Natural killer cell (primary cell): ENCODE measurements around the gene RASL10A. TPM values are rescaled to one million over a fixed set of nuclear protein-coding genes. Genes with fewer than 3 reads are reported as not detected.

Experiments
- ATAC-seq, 3 donors: fragments of 150-1000 bp in 2 of 3; fragments of 200-7000 bp in 1 of 3; cut with Tn5 transposase; 1 replicate in 1 of 3; 2 replicates in 2 of 3; pipeline ENCODE4 v1.10.0; 2021; ENCODE audit warnings: mild to moderate bottlenecking in 2 of 3, moderate library complexity in 2 of 3
- DNase-seq, 2 donors: peaks; one replicate each; pipeline versions ENCODE4 v3.0.0 to v3.0.0-alpha.2; 2013 to 2021; ENCODE audit warnings: mixed read lengths in 1 of 2
- H3K27ac ChIP-seq: one replicate; pipeline ENCODE4 v1.5.1; 2013; ENCODE audit warnings: mild to moderate bottlenecking, low read length
- H3K27me3 ChIP-seq: one replicate; pipeline ENCODE4 v1.6.1; 2013; ENCODE audit warnings: low read length; ENCODE audit not compliant: control insufficient read depth, insufficient read depth
- H3K36me3 ChIP-seq: one replicate; pipeline ENCODE4 v1.6.1; 2013; ENCODE audit warnings: low read length; ENCODE audit not compliant: control insufficient read depth, insufficient read depth
- H3K4me1 ChIP-seq: one replicate; pipeline ENCODE4 v1.6.1; 2013; ENCODE audit warnings: low read length; ENCODE audit not compliant: control insufficient read depth, insufficient read depth
- H3K4me3 ChIP-seq: one replicate; pipeline ENCODE4 v1.5.1; 2013; ENCODE audit warnings: low read length
- H3K9me3 ChIP-seq: one replicate; pipeline ENCODE4 v1.6.1; 2013; ENCODE audit warnings: low read length; ENCODE audit not compliant: control insufficient read depth, insufficient read depth
- H3K27ac Mint-ChIP-seq, 2 donors: one replicate each; pipeline ENCODE4 v1.8.0; 2022; ENCODE audit warnings: mild to moderate bottlenecking in 2 of 2, mixed read lengths in 2 of 2, moderate library complexity in 1 of 2
- H3K27me3 Mint-ChIP-seq, 2 donors: one replicate each; pipeline ENCODE4 v1.8.0; 2022; ENCODE audit warnings: low read depth in 2 of 2, mixed read lengths in 2 of 2
- H3K36me3 Mint-ChIP-seq: one replicate; pipeline ENCODE4 v1.8.0; 2022; ENCODE audit warnings: mixed read lengths
- H3K4me1 Mint-ChIP-seq, 2 donors: one replicate each; pipeline ENCODE4 v1.8.0; 2022; ENCODE audit warnings: mixed read lengths in 2 of 2
- H3K4me3 Mint-ChIP-seq: one replicate; pipeline ENCODE4 v1.8.0; 2022; ENCODE audit warnings: mild to moderate bottlenecking, moderate library complexity, mixed read lengths
- H3K9me3 Mint-ChIP-seq, 2 donors: one replicate each; pipeline ENCODE4 v1.8.0; 2022; ENCODE audit warnings: mixed read lengths in 2 of 2
- WGBS: methylation state at CpG from one replicate; pipeline ENCODE4 v1.1.7; 2013; ENCODE audit warnings: missing lambda C conversion rate; ENCODE audit not compliant: insufficient coverage; 5-methylcytosine and 5-hydroxymethylcytosine counted together
- intact Hi-C: fragments of 100-400 bp; cut with micrococcal nuclease; formaldehyde crosslinking; loops from one replicate; pipeline ENCODE4 v1.14.2; 2022
- total RNA-seq, 4 donors: library from RNA; stranded (reverse); fragments of 120-200 nt in 1 of 4; gene quantifications; one replicate each; pipeline versions ENCODE4 v1.2.3 to v1.2.4, GENCODE V29; 2013 to 2022
- TF ChIP-seq, protein P1 (sequence below): fragments of 200-600 bp; IDR thresholded peaks from one replicate; pipeline ENCODE4 v1.8.0; 2022; ENCODE audit warnings: antibody characterized with exemption

The RASL10A gene
- total RNA-seq, 3 donors from 2014 or later (not counting 1 experiment from before 2014, with no cell fraction given) = 0.20 to 0.28 TPM; not detected in 1

GRCh38 chr22:29316141-29316828 lies 788 bp upstream of the RASL10A start:
- peaks cover 15% of the 10 kb centered on the region for H3K4me1 ChIP-seq
- Mint-ChIP-seq H3K9me3 (no peaks in the 10 kb centered on the region), H3K27me3 (peaks cover 36 to 37% of the 10 kb centered on the region in 2 donors), H3K27ac (no peak overlapping the region), H3K4me3 (no peak overlapping the region), H3K4me1 (peaks cover 9 to 18% of the 10 kb centered on the region in 2 donors), H3K36me3 (no peaks in the 10 kb centered on the region)
- DNase-seq (no peak), ATAC-seq (no peak)
- H3K9me3 ChIP-seq = no peaks in the 10 kb centered on the region
- peaks cover 26% of the 10 kb centered on the region for H3K27me3 ChIP-seq
- 56% methylated on average over 18 of the region's 18 CpGs for WGBS
- H3K36me3 ChIP-seq = no peaks in the 10 kb centered on the region
- H3K27ac ChIP-seq = no peak overlapping the region
- TF ChIP-seq, protein P1, sequence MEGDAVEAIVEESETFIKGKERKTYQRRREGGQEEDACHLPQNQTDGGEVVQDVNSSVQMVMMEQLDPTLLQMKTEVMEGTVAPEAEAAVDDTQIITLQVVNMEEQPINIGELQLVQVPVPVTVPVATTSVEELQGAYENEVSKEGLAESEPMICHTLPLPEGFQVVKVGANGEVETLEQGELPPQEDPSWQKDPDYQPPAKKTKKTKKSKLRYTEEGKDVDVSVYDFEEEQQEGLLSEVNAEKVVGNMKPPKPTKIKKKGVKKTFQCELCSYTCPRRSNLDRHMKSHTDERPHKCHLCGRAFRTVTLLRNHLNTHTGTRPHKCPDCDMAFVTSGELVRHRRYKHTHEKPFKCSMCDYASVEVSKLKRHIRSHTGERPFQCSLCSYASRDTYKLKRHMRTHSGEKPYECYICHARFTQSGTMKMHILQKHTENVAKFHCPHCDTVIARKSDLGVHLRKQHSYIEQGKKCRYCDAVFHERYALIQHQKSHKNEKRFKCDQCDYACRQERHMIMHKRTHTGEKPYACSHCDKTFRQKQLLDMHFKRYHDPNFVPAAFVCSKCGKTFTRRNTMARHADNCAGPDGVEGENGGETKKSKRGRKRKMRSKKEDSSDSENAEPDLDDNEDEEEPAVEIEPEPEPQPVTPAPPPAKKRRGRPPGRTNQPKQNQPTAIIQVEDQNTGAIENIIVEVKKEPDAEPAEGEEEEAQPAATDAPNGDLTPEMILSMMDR = no peak
- no peak overlapping the region for H3K4me3 ChIP-seq
- intact Hi-C loops = no loop called here

GRCh38 chr22:29314537-29315285 lies 786 bp downstream of the RASL10A start:
- H3K4me1 ChIP-seq = peaks cover 25% of the 10 kb centered on the region
- H3K27ac ChIP-seq = no peak overlapping the region
- Mint-ChIP-seq H3K4me1 (peaks cover 9 to 18% of the 10 kb centered on the region in 2 donors), H3K4me3 (no peak overlapping the region), H3K27me3 (peaks cover 36 to 40% of the 10 kb centered on the region in 2 donors), H3K27ac (no peak overlapping the region), H3K9me3 (no peaks in the 10 kb centered on the region), H3K36me3 (no peaks in the 10 kb centered on the region)
- DNase-seq = no peak
- no peak for ATAC-seq
- H3K36me3 ChIP-seq = no peaks in the 10 kb centered on the region
- TF ChIP-seq, protein P1 = no peak
- WGBS = 3% methylated on average over 69 of the region's 69 CpGs
- intact Hi-C loops = no loop called here
- peaks cover 26% of the 10 kb centered on the region for H3K27me3 ChIP-seq
- no peak overlapping the region for H3K4me3 ChIP-seq
- no peaks in the 10 kb centered on the region for H3K9me3 ChIP-seq

DNA sequence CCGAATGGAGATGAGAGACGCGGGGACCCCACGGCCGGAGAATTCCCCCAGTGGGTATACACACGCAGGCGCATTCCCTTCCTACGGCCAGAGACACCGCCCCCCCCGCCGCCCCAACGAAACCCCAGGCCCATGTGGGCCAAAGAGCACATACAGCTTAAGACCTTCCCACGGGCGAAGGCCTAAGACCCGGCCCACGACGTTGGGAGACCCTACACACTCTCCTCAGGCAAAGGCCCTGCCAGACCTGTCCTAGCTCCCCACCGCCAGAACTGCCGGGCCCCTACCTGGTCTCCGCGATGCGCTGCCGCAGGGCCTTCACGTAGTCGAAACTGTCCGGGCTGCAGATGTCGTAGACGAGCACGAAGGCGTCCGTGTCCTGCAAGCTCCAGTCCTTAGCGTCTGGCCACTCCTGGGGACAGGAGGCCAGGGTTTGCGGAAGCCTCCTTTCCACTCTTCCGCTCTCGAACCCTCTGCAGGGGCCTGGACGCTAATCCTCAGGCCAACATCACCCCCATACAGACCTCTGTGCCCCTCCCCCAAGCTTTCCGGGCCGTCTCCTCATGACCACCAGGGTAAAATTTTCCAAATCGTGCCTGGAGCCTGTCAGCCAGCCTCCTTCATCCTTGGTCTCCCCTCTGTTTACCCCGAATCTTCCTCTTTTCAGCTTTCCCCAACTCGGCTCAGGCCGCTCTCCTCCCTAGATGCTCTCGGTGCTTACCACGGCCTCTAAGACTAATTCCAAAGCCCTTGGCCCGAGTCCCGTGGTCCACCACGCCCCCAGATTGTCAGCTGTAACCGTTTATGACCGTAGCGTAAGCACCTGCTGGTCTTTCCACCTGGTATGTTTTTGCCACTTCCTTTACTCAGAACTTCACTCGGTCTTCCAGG lies 1.7 kb downstream of the RASL10A start:
- no peak overlapping the region for H3K4me3 ChIP-seq

More for the DNA sequence above, 1.7 kb downstream of the RASL10A start:
- no peaks in the 10 kb centered on the region for H3K9me3 Mint-ChIP-seq
- TF ChIP-seq, protein P1 = no peak
- WGBS = 21% methylated on average over 51 of the region's 51 CpGs
- no peak for DNase-seq
- H3K27me3 ChIP-seq = peaks cover 26% of the 10 kb centered on the region
- intact Hi-C loops = no loop called here
- H3K36me3 ChIP-seq = no peaks in the 10 kb centered on the region
- H3K4me1 Mint-ChIP-seq = peaks cover 9 to 18% of the 10 kb centered on the region in 2 donors
- H3K4me3 Mint-ChIP-seq = no peak overlapping the region
- no peaks in the 10 kb centered on the region for H3K36me3 Mint-ChIP-seq
- ATAC-seq = no peak
- no peak overlapping the region for H3K27ac Mint-ChIP-seq
- H3K27me3 Mint-ChIP-seq = peaks cover 36 to 40% of the 10 kb centered on the region in 2 donors
- H3K4me1 ChIP-seq = peaks cover 32% of the 10 kb centered on the region
- H3K9me3 ChIP-seq = no peaks in the 10 kb centered on the region
- H3K27ac ChIP-seq = no peak overlapping the region
